GM10266 (cell line): ENCODE measurements around the gene RBM5.

Source experiments
- DNase-seq: peaks from one replicate; pipeline ENCODE4 v3.0.0; 2012; ENCODE audit errors: extremely low spot score
- TF ChIP-seq, protein P1 (sequence below): IDR thresholded peaks from 2 replicates; pipeline ENCODE4 v1.5.1; 2012; ENCODE audit warnings: mild to moderate bottlenecking, low read depth; ENCODE audit not compliant: control insufficient read depth, insufficient read depth; ENCODE audit errors: missing control alignments

RBM5 gene

DNA sequence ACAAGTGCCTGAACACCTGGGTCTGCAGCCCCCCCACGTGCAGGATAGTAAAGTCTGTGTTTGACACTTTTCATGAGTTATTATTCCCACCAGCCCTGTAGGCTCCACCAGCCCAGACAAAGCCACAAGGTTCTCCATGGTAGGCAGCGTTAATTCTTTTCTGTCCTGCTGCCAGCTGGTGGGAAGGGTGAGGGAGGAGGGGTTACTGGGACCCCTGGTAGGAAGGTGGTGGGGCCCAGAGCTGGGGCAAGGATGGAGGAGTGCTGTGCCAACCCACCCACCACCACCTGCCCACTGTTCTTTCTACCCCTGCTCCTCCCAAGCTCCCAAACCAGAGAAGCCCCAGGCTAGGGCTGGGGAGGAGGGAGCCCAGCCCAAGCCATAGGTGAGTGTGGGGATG is 45.6 kb downstream of the RBM5 start:
- TF ChIP-seq, protein P1, sequence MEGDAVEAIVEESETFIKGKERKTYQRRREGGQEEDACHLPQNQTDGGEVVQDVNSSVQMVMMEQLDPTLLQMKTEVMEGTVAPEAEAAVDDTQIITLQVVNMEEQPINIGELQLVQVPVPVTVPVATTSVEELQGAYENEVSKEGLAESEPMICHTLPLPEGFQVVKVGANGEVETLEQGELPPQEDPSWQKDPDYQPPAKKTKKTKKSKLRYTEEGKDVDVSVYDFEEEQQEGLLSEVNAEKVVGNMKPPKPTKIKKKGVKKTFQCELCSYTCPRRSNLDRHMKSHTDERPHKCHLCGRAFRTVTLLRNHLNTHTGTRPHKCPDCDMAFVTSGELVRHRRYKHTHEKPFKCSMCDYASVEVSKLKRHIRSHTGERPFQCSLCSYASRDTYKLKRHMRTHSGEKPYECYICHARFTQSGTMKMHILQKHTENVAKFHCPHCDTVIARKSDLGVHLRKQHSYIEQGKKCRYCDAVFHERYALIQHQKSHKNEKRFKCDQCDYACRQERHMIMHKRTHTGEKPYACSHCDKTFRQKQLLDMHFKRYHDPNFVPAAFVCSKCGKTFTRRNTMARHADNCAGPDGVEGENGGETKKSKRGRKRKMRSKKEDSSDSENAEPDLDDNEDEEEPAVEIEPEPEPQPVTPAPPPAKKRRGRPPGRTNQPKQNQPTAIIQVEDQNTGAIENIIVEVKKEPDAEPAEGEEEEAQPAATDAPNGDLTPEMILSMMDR, result no peak
- DNase-seq, result no peak

- TF ChIP-seq, protein P1, result no peak
- DNase-seq, result no peak
These were observed 47.2 kb downstream of the RBM5 start for GRCh38 chr3:50135964-50136363.

GRCh38 chr3:50136714-50137405 is 48.1 kb downstream of the RBM5 start:
- DNase-seq, result no peak

DNA sequence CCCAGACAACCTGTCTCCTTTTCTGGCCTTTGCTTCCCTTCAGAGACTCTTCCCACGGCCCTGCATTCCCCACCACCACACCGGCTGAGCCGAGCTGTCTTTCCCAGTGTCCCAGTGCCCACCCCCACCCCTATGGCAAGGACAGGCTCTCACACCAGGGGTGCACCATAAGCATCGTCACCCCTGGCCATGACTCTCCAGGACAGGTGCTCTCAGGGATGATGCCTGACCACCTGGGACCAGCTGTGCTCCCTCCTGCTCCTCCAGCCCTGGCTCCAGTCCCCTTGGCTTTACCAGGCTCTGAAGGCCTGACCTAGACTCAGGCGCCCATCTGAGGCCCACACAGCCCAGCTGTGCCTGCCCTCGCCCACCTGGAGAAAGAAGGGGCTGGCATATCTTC is 48.8 kb downstream of the RBM5 start:
- DNase-seq, result no peak
- TF ChIP-seq, protein P1, result no peak

More at GRCh38 chr3:50136714-50137405, 48.1 kb downstream of the RBM5 start:
- TF ChIP-seq, protein P1, result no peak

GRCh38 chr3:50138266-50139200 is 49.8 kb downstream of the RBM5 start:
- no peak for DNase-seq
- TF ChIP-seq, protein P1, result no peak

DNA sequence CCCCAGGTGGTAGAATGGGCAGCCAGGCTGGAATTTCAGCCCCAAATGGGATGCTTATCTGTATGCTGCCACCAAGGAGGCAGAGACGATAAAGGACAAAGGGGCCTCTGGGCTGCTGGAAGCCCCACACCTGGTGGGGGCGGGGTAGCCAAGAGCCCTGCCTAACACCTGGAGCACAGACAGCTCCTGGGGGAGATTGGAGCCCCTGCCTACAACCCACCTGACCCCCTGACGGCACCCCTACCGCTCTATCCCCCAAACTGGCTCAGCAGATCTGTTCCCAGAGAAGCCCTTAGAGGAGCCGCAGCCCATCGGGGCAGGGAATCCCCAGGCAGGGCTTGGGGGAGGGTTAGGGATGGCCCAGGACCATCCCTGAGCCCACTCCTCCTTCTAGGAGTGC is 50.6 kb downstream of the RBM5 start:
- DNase-seq, result no peak
- TF ChIP-seq, protein P1, result no peak

- TF ChIP-seq, protein P1, result no peak
- DNase-seq, result no peak
These were observed 51.2 kb downstream of the RBM5 start for GRCh38 chr3:50139718-50140423.
